ENCODE data around the gene SLC5A9. TPM values are rescaled to one million over a fixed set of nuclear protein-coding genes. Genes with fewer than 3 reads are reported as not detected.

SLC5A9 gene
- polyA plus RNA-seq, 1 donor (not counting 4 experiments of a cell fraction or from before 2014, with no cell fraction given): not detected

Other genes with a start within 250 kb of the SLC5A9 start
- gene TRABD2B, start 225.3 kb upstream of the SLC5A9 start, polyA plus RNA-seq: 0.13 to 0.35 TPM (median 0.16 TPM) in 3 replicates
- gene SPATA6, start 249.5 kb downstream of the SLC5A9 start, polyA plus RNA-seq: 0.77 to 2.4 TPM (median 1.7 TPM) in 3 replicates